Measurements from ENCODE around the gene DAP.
"Not testable (repeated sequence)": the region's sequence is repeated elsewhere in the genome, so short reads cannot be mapped to it uniquely, and the experiment has no call there.

DAP gene

DNA sequence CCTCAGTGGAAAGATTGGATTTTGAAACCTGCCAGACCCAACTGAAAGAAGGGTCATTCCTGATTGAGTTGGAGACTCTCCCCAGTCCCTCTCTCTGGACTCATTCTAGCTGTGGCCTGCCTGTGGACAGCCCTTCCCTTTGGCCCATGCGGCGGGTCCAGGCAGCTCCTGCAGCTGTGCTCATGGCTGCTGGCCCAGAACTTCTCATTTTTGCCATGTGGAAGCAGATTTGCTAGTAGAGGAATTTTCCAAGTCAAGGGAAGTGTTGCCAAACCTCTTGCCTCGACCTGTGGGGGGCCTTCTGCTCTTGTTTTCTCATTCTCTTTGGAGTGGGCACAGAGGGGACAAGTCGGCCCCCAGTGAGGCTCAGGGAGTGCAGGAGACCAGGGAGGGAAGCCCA lies 108.0 kb downstream of the DAP start:
- no peak for DNase-seq (ENCODE audit: low spot score)

DNA sequence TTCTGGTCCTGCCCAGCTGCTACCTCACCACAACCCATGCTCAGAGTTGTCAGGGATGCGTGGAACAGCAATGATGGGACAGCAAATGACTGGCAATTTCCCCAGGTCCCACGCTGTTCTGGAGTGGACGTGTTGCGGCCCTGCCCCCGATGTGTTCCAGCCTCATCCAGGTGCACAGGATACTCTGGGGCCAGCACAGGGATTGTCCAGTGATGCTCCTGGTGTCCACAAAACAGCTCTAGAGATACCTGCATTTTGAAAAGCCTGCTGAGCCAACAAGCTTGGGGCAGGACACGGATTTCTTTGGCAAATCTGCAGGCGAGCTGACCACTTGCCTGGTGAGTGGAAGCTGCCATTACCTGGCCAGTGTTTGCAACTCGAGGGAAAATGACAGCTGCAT lies 108.4 kb downstream of the DAP start:
- DNase-seq (ENCODE audit: low spot score): no peak

DNA sequence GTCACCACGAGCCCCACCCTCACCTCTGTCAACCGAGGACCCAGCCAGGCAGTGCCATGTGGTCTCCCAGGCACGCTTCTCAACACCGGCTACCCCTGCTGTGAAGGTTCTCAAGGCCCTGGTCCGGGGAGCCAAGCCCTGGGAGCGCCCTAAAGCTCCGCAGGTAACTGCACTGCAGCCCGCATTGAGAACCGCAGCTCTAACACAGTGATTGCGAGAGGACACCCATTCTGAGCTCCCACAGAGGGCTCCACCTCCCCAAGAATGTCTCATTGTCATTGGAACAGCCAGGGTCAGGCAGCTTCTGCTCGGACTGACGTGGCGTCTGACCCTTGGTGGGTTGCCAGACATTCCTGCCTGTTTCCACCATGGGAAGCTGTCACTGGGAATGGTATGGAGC lies 108.9 kb downstream of the DAP start:
- no peak for DNase-seq (ENCODE audit: low spot score)

DNA sequence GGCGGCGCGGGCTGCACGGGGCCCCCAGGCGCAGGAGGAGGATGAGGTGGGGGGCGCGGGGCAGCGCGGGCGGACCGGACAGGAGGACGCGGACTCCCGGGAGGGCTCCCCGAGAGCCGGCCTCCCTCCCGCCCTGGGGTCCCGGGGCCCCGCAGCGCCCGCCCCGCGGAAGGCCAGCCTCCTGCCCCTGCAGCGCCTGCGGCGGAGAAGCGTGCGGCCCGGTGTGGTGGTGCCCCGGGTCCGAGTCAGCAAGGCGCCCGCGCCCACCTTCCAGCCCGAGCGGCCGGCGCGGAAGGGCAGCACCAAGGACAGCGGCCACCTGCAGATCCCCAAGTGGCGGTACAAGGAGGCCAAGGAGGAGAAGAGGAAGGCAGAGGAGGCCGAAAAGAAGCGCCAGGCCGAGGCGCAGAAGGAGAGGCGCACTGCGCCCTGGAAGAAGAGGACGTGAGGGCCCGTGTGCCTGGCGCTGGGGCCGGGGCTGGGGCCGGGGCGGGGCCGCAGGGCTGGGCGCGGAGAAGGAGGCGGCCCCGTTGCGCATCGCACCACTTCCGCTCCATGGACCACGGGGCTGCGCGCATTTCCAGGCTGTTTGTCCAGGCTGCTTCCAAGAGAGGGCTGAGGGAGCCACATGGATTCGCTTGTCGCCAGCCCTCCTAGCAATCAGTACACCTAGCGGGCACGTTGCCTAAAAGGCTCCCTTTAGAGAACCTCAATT lies 111.2 kb downstream of the DAP start:
- DNase-seq (ENCODE audit: low spot score): no peak

DNA sequence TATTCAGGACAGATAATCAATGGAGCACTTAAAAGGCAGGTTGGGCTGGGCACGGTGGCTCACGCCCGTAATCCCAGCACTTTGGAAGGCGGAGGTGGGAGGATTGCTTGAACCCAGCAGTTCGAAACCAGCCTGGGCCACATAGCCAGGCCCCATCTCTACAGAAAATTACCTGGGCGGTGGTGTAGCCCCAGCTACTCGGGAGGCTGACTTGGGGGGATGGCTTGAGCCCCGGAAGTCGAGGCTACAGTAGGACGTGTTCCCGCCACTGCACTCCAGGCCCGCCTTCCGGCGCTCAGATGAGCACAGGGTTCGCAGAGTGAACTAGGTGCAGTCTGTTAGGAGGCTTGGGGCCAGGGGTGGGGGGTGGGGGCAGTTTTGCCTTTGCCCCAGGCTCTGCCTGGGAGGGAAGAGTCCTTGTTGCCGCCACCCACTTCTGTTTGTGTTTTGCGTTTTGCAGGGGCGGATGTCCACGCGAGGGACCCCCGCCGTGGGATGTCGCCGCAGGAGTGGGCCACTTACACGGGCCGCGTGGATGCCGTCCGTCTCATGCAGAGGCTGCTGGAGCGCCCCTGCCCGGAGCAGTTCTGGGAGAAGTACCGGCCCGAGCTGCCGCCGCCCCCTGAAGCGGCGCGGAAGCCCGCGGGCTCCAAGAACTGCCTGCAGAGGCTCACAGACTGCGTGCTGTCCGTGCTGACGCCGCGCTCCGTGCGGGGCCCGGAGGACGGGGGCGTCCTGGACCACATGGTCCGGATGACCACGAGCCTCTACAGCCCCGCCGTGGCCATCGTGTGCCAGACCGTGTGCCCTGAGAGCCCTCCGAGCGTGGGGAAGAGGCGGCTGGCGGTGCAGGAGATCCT lies 112.0 kb downstream of the DAP start:
- no peak for DNase-seq (ENCODE audit: low spot score)

DNA sequence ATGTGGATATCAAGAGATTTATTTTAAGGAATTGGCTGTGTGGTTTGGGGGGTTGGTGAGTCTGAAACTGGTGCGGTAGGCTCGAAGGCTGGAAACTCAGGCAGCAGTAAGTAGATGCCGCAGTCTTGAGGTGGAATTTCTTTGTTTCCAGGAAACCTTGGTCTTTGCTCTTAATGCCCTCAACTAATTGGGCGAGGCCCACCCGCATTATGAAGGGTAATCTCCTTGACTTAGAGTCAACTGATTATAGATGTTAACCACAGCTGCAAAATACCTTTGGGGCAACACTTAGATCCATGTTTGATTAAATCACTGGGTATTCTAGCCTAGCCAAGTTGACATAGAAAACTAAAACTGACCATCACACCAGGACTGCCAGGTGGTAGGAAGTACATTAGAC lies 113.4 kb downstream of the DAP start:
- no peak for DNase-seq (ENCODE audit: low spot score)

DNA sequence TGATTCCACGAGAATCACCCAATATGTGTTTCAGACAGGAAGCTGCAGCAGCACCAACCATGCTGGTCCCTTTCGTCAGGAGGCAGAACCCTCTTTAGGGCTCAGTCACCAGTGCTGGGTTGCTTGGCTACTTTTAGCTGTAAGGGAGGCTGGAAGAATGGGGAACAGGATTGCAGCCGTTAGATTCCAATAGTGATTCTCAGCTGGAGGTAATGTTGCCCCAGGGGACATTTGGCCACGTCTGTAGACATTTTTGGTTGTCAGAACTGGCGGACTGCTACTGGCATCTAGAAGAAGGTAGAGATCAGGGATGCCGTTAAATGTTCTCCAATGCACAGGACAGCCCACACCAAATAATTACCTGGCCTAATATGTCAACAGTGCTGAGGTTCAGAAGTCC lies 115.4 kb downstream of the DAP start:
- DNase-seq (ENCODE audit: low spot score): no peak

DNA sequence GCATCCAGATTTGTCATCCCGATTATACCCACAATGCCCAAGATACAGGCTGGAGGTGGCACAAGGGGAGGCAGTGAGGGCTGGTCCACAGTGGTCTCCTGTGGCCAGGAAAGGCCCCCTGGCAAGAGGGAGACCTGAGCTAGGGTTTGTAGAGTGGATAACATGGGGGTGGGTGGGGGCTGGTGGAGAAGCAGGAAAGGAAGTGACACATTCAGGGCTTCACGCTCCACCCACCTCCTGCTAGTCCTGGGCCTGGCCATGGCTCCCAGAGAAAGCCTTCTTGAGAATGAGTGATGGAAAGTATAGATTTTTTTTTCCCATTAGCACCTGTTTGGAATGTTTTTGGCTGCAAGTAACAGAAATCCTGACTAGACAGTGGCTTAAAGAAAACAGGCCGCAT lies 115.9 kb downstream of the DAP start:
- no peak for DNase-seq (ENCODE audit: low spot score)

DNA sequence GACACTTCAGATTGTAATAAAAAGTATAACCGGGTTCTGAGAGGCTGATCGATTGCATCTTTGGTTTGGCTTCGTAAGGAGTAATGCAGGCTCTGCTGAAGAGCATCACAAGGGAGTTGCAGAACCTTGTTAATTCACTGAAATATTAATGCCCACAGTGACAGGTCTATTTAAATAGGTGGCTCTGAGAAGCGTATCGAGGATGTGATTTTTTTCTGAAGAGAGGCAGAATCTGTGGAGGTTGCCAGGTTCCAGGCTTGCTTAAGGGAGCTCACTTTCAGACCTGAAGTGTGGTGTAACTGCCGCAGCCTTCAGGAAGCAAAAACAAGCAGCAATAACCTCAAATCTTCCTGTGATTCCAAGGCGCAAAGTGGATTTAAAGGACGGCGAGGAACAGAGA lies 116.8 kb downstream of the DAP start:
- no peak for DNase-seq (ENCODE audit: low spot score)

DNA sequence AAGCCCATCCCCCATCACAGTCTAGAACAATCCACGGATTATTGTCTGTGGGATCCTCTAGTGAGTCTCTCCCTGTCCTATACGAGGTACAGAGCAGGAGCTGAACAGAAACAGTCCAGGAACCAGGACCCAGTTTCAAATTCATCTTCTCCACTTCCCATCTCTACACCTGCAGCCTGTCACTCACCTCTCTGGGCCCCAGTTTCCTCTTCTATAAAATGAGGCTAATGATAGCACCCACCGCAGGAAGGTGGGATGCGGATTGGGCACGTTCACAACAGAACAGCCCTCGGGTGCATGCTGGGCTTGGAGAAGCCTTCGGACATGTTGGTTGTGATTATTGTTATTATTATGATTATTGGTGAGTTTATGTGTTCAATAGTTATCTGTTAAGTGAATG lies 118.7 kb downstream of the DAP start:
- DNase-seq (ENCODE audit: low spot score): no peak

DNA sequence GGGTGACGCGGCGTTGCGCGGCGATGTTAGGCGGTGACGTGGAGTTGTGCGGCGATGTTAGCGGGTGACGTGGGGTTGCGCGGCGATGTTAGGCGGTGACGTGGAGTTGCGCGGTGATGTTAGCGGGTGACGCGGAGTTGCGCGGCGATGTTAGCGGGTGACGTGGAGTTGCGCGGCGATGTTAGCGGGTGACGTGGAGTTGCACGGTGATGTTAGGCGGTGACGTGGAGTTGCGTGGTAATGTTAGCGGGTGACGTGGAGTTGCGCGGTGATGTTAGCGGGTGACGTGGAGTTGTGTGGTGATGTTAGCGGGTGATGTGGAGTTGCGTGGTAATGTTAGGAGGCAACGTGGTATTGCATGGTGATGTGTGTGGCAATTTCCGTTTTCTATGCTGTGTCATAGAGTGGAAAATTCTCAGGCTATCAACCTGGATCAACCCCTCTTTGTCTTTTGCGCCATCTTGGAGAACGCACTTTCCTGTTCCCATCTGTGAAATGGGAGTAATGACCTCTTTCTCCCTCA lies 121.1 kb downstream of the DAP start:
- no peak for DNase-seq (ENCODE audit: low spot score)

DNA sequence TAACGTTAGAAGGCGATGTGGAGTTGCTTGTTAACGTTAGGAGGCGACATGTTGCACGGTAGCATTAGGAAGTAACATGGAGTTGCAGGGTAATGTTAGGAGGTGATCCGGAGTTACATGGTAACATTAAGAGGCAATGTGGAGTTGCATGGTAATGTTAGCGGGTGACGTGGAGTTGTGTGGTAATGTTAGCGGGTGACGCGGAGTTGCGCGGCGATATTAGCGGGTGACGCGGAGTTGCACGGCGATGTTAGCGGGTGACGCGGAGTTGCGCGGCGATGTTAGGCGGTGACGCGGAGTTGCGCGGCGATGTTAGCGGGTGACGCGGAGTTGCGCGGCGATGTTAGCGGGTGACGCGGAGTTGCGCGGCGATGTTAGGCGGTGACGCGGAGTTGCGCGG lies 122.3 kb downstream of the DAP start:
- not testable (repeated sequence) for DNase-seq (ENCODE audit: low spot score)

DNA sequence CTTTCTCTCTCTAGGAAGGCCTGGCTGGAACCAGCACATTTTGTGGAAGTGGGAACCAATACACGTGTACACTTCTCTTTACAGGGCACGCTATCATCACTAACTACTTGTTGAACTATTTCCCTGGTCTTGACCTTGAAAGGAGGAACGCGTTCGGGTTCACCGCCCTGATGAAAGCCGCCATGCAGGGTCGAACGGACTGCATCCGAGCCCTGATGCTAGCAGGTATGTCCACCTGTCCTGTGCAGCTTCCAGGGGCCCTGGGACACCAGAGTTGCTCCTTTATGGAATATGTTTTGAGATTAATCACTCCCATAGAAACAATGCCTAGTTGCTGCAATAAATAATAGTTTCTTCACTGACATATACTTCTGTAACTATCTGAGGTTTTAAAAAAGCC lies 123.1 kb downstream of the DAP start:
- DNase-seq (ENCODE audit: low spot score): no peak

DNA sequence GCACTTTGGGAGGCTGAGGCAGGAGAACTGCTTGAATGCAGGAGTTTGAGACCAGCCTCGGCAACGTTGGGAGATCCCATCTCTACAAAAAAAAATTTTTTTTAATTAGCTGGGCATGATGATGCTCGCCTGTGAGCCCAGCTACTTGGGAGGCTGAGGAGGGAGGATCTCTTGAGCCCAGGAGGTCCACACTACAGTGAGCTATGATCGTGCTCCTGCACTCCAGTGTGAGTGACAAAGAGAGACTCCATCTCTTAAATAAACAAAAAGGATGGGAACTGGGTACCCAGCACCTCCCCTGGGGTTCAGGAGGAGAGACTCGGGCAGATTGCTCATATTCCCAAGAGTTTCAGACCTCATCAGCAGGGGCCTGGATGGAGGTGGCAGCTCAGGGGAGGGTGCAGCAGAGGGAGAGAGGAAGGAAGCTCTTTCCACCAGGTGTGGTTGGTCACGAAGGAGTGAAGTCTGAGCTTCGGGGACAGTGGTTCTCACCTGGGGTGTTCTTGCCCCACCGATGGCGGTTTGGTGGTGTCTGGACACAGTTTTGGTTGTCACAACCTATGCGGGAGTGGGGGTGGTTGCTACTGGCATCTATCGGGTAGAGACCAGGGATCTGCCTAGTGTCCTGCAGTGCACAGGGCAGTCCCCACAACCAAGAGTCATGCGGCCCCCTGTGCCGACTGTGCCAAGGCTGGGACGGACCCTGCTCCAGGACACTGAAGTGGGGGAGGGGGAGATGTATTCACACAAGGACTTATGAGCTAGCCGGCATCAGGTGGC lies 124.5 kb downstream of the DAP start:
- DNase-seq (ENCODE audit: low spot score): no peak

DNA sequence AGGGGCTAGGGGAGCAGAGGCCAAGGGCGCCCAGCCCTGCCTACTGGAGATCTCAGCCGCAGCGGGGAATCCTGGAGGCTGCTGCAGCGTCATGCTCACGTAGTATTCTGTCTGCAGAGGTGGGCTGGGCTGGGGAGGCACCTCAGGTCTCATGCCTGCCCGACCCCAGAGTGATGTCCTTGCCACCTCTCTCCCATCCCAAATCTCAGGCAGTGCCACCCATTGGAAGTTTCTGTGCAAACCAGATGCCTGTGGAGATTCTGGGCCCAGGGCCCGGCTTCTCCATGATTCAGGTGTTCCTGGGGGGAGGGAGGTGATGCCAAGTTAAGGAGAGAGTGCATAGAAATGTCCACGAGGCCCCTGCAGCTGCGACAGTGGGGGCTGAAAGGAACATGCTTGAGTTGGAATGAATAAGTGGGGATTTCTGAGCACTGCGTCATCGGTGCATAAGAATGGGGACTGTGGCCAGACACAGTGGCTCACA lies 125.1 kb downstream of the DAP start:
- DNase-seq (ENCODE audit: low spot score): no peak

DNA sequence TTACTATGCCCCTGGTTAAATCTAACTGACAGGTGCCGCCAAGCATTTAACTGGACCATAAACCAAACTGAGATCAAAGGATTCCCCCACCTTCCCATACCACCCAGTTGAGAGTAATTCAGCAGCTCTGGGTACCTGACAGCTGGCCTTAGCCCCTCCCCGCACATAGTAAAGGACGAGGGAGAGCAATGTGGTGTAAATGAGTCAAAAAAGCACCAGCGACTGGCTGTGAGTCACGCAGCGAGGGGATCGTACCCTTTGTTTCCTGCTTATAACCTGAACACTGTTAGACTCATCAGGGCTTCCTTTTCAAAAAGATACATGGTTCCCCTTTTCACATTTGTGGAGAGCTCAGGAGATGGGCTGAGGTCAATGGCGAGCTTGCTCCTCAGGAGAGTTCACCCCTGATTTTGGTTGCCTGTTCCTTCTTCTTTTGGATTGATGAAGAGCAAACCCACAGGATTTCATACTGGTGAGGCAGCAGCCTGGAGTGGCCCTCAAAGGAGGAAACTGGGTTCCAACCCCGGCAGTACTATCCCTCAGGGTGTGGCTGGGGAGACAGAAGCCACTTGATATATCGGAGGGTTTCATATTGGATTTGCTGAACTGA lies 125.7 kb downstream of the DAP start:
- DNase-seq (ENCODE audit: low spot score): peak; percentile 94

DNA sequence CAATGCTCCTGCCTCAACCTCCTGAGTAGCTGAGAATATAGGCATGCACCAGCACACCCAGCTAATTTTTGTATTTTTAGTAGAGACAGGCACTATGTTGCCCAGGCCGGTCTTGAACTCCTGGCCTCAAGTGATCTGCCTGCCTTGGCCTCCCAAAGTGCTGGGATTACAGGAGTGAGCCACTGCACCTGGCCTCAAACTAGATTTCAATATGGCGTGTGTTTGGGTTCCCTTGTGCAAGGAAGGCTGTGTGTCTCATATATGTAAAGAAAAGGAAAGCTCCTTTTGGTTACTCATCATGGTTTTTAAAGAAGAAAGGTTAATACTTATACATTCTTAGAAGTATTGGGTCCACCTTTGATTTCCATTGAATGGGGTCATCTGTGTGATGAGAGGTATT lies 126.5 kb downstream of the DAP start:
- DNase-seq (ENCODE audit: low spot score): no peak

DNA sequence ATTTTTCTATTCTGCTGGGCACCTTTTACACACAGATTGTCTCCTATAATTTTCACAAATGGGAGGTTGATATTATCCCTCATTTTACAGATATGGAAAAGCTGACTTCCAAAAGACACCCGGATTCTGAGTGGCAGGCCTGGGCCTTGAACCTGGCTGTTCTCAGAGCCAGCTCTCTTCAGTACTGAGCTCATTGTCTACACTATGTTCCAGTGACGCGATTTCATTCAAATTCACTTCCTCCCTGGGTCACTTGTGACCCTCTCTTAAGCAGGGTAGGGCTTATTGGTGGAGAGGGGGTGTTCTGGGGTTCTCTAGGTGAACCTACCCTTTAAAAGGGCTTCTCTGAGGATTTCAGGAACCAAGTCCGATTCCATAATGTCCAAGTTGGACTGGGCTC lies 127.0 kb downstream of the DAP start:
- DNase-seq (ENCODE audit: low spot score): no peak

DNA sequence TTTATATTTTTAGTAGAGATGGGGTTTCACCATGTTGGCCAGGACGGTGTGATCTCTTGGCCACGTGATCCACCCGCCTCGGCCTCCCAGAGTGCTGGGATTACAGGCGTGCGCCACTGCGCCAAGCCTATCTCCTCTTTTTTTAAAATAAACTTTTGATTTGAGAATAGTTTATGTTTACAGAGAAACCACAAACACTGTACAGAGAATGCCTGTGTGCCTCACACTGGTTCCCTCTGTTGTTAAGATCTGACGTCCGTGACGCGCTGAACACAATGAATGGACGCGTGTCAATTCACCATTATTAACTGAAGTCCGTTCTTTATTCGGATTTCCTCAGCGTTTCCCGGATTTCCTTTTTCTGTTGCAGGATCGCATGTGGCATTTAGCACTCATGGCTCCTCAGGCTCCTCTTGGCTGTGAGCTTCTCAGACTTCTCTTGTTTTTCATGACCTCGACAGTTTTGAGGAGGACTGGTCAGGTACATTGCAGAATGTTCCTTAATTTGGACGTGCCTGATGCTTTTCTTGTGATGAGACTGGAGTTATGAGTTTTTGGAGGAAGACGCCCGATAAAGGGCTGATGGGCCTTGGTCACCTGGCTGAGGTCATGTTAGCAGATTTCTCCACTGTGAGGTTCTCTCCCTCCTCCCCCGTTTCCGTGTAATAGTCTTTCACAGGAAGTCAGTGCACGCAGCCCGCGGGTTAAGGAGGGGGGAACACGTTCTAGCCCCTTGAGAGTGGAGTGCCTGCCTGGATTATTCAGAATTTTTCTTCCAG lies 127.6 kb downstream of the DAP start:
- no peak for DNase-seq (ENCODE audit: low spot score)

DNA sequence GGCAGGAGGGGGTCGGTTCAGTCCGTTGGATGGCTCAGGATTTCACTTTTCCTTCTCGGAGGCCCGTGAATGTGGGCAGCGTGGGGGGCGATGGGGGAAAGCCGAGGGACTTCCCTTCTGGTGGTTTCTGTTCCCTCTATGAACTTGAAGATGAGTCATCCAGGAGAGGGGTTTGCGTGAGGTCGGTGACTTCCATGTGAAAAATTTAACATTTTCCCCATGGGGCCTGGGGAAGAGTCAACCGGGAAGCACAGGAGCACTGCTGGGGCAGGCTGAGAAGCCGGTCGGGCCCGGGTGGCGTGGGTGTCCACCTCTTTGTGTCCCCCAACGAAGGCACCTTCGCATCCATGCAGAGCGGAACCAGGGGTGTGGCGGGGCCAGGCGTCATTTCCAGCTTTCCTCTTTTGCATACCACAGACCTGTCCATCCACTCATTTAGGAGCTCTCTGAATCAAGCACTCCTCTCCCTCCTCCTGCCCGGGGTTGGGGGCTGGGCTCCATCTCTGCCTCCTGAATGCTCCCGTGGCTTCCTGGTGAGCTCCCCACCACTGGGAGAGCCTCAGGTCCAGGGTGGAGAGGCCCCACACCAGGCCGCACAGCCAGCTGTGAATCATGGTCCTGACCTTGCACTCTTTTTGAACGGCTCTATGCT lies 128.8 kb downstream of the DAP start:
- DNase-seq (ENCODE audit: low spot score): no peak

Measured in SW480 (cell line).